ENCODE data around the gene IHH. TPM values are rescaled to one million over a fixed set of nuclear protein-coding genes. Genes with fewer than 3 reads are reported as not detected.

Gene IHH
- total and polyA plus RNA-seq, 9 of the 15 experiments (the other 6 are each of a cell fraction or from before 2014, with no cell fraction given) = 0.07 TPM; not detected in 8

- no peak for TF ChIP-seq ELK3 (CRISPR knock-in tag; IDR thresholded peaks at IDR 0.05)
- no peak for TF ChIP-seq ZNF778 (CRISPR knock-in tag; IDR thresholded peaks at IDR 0.05)
These were observed 3.6 kb downstream of the IHH start (continued) for GRCh38 chr2:219056896-219057708.

- Histone ChIP-seq H3K9me3 (replicated peaks; ENCODE audit: control insufficient read depth, insufficient read depth, low read depth, low read length) (no peaks in the 10 kb centered on the region), H3K4me3 (no peak overlapping the region), H3K4me1 (replicated peaks in 1 of 2; ENCODE audit: control insufficient read depth in 2 of 2, insufficient read depth in 2 of 2, low read length in 2 of 2) (peaks cover 0 to 25% of the 10 kb centered on the region in 2 experiments; a peak in 2 of 5 replicates), H3K27me3 (ENCODE audit: control insufficient read depth in 2 of 2, insufficient read depth in 2 of 2, low read length in 2 of 2) (peaks cover 14 to 54% of the 10 kb centered on the region in 2 experiments; a peak in 4 of 5 replicates), H3K9me1 (ENCODE audit: control insufficient read depth, insufficient read depth, low read length) (no peaks in the 10 kb centered on the region), H3K9ac (ENCODE audit: insufficient read depth in 1 of 2, low read depth in 2 of 2, low read length in 2 of 2) (no peak overlapping the region), H3K4me2 (ENCODE audit: insufficient read depth, low read length) (no peak overlapping the region), H4K20me1 (replicated peaks; ENCODE audit: control insufficient read depth, insufficient read depth, low read length) (0 out of 2 replicates have a peak, but pooled peaks cover 6% of the 10 kb centered on the region), H3K36me3 (ENCODE audit: control insufficient read depth, insufficient read depth, low read length) (no peaks in the 10 kb centered on the region), H2AFZ (ENCODE audit: low read depth, low read length) (no peak overlapping the region), H3K27ac (ENCODE audit: extremely low read depth, low read depth, low read length) (no peak overlapping the region), H3K79me2 (ENCODE audit: control insufficient read depth, insufficient read depth, low read length) (no peaks in the 10 kb centered on the region)
- no peak for FAIRE-seq
- in situ Hi-C loops (cut with MboI) (loop anchor here (5.0 kb wide), 1 partner anchor 101 kb away; no protein-coding TSS in a partner anchor), intact Hi-C loops (cut with micrococcal nuclease) (loop anchor here (5.0 kb wide), 1 partner anchor 64 kb away; the partner anchor contains the start of gene CRYBA2)
- ChIA-PET POLR2A (interaction anchor here (0.5 kb wide), 1 partner anchor 1449 kb away, joined by 3 read pairs; no protein-coding TSS in a partner anchor), CTCF (ENCODE audit: low intra/inter-chr PET ratio) (no interaction called here)
- no peak for ATAC-seq
- BruUV-seq (replicated peaks) = no TSS peak
- WGBS (ENCODE audit: insufficient coverage, low coverage, missing lambda C conversion rate) = 2% methylated on average over 7 of the region's 9 CpGs
- DNase-seq (ENCODE audit: extremely low read depth in 1 of 4, low spot score in 3 of 4) = no peak
- TF ChIP-seq MAFG (tag; conservative IDR thresholded peaks at IDR 0.05) = no peak
- TF ChIP-seq KLF13 (tag; IDR thresholded peaks at IDR 0.05; ENCODE audit: borderline replicate concordance, low read depth) = no peak
- no peak for TF ChIP-seq SIN3B (IDR thresholded peaks at IDR 0.05; ENCODE audit: low read depth)
- TF ChIP-seq AFF4 (CRISPR knock-in tag; IDR thresholded peaks at IDR 0.05) = no peak
- no peak for TF ChIP-seq CXXC5 (CRISPR knock-in tag; IDR thresholded peaks at IDR 0.05)
- TF ChIP-seq, protein P1, sequence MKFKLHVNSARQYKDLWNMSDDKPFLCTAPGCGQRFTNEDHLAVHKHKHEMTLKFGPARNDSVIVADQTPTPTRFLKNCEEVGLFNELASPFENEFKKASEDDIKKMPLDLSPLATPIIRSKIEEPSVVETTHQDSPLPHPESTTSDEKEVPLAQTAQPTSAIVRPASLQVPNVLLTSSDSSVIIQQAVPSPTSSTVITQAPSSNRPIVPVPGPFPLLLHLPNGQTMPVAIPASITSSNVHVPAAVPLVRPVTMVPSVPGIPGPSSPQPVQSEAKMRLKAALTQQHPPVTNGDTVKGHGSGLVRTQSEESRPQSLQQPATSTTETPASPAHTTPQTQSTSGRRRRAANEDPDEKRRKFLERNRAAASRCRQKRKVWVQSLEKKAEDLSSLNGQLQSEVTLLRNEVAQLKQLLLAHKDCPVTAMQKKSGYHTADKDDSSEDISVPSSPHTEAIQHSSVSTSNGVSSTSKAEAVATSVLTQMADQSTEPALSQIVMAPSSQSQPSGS (CRISPR knock-in tag; IDR thresholded peaks at IDR 0.05) = no peak
- no peak for TF ChIP-seq FOXJ2 (tag; IDR thresholded peaks at IDR 0.05)
- no peak for TF ChIP-seq DMBX1 (CRISPR knock-in tag; IDR thresholded peaks at IDR 0.05; ENCODE audit: borderline replicate concordance)
- no peak for TF ChIP-seq RCOR1 (IDR thresholded peaks at IDR 0.05; ENCODE audit: borderline replicate concordance in 1 of 2, low read depth in 2 of 2, low read length in 2 of 2)
- no peak for TF ChIP-seq BCL6 (CRISPR knock-in tag; IDR thresholded peaks at IDR 0.05)
These were observed 4.4 kb downstream of the IHH start for GRCh38 chr2:219056176-219056895.
